Right lung (tissue), 5 donors: ENCODE data around the gene EFNA2. TPM values are rescaled to one million over a fixed set of nuclear protein-coding genes. Genes with fewer than 3 reads are reported as not detected.

Source experiments
- polyA plus RNA-seq, 5 donors: library from polyadenylated mRNA; unstranded; fragments of 120-200 nt; gene quantifications; one replicate each; pipeline versions ENCODE4 v1.2.1 to v1.2.3, GENCODE V29; 2013; ENCODE audit warnings: inconsistent platforms in 1 of 5, low replicate concordance in 1 of 5; ENCODE audit not compliant: insufficient read length in 5 of 5, insufficient read depth in 1 of 5

The EFNA2 gene
- polyA plus RNA-seq, 5 donors: 0.66 to 2.1 (median 0.84) TPM

Other genes with a start within 250 kb of the EFNA2 start
- 1 to 10 TPM; 2.8 to 6.1 (median 4.7) TPM for gene ABCA7, start 245.8 kb upstream of the EFNA2 start, polyA plus RNA-seq
- 10 to 100 TPM in 3 of 5 donors, 1 to 10 TPM in 2; 7.8 to 15.8 (median 10.2) TPM for gene ARHGAP45, start 218.7 kb upstream of the EFNA2 start, polyA plus RNA-seq
- 100 to 1,000 TPM; 107 to 191 (median 115) TPM for gene POLR2E, start 190.5 kb upstream of the EFNA2 start, polyA plus RNA-seq
- gene GPX4, start 181.9 kb upstream of the EFNA2 start, polyA plus RNA-seq: 100 to 1,000 TPM; 141 to 288 (median 176) TPM
- gene SBNO2, start 111.6 kb upstream of the EFNA2 start, polyA plus RNA-seq: 10 to 100 TPM; 16.7 to 26.3 (median 17.9) TPM
- gene STK11, start 80.1 kb upstream of the EFNA2 start, polyA plus RNA-seq: 10 to 100 TPM; 40.7 to 59.5 (median 46.3) TPM
- 1 to 10 TPM in 4 of 5 donors, under 1 TPM in 1; 0.97 to 2.5 (median 1.5) TPM for gene CBARP, start 47.9 kb upstream of the EFNA2 start, polyA plus RNA-seq
- 100 to 1,000 TPM in 1 of 5 donors, 10 to 100 TPM in 4; 47.3 to 131 (median 76.0) TPM for gene ATP5F1D, start 44.1 kb upstream of the EFNA2 start, polyA plus RNA-seq
- gene MIDN, start 37.3 kb upstream of the EFNA2 start, polyA plus RNA-seq: 10 to 100 TPM; 29.5 to 67.9 (median 40.8) TPM
- 1,000 to 10,000 TPM in 1 of 5 donors, 100 to 1,000 TPM in 4; 774 to 1,053 (median 920) TPM for gene CIRBP, start 16.5 kb upstream of the EFNA2 start, polyA plus RNA-seq
- 10 to 100 TPM in 4 of 5 donors, 1 to 10 TPM in 1; 8.9 to 32.2 (median 17.2) TPM for gene FAM174C, start 10.3 kb upstream of the EFNA2 start, polyA plus RNA-seq
- 10 to 100 TPM; 29.8 to 76.5 (median 37.8) TPM for gene NDUFS7, start 98.0 kb downstream of the EFNA2 start, polyA plus RNA-seq
- gene GAMT, start 115.7 kb downstream of the EFNA2 start, polyA plus RNA-seq: 10 to 100 TPM; 18.6 to 42.1 (median 22.2) TPM
- gene DAZAP1, start 121.7 kb downstream of the EFNA2 start, polyA plus RNA-seq: 100 to 1,000 TPM in 1 of 5 donors, 10 to 100 TPM in 4; 86.4 to 104 (median 87.9) TPM
- 1,000 to 10,000 TPM in 1 of 5 donors, 100 to 1,000 TPM in 4; 535 to 1,164 (median 663) TPM for gene RPS15, start 152.5 kb downstream of the EFNA2 start, polyA plus RNA-seq
- gene APC2, start 164.2 kb downstream of the EFNA2 start, polyA plus RNA-seq: 1 to 10 TPM in 2 of 5 donors, under 1 TPM in 3; 0.57 to 1.2 (median 0.71) TPM
- gene C19orf25, start 193.3 kb downstream of the EFNA2 start, polyA plus RNA-seq: 10 to 100 TPM; 17.4 to 34.7 (median 20.9) TPM
- gene PCSK4, start 204.5 kb downstream of the EFNA2 start, polyA plus RNA-seq: 1 to 10 TPM; 2.7 to 6.0 (median 3.7) TPM
- 1 to 10 TPM; 2.4 to 6.7 (median 3.9) TPM for gene REEP6, start 205.3 kb downstream of the EFNA2 start, polyA plus RNA-seq
- 1 to 10 TPM in 1 of 5 donors, under 1 TPM in 4; 0.38 to 1.2 (median 0.54) TPM for gene ADAMTSL5, start 227.1 kb downstream of the EFNA2 start, polyA plus RNA-seq
- under 1 TPM; 0.14 to 0.53 (median 0.28) TPM for gene PLK5, start 238.2 kb downstream of the EFNA2 start, polyA plus RNA-seq